GM21528 (cell line): ENCODE data around the gene TCERG1L.
"Not testable (repeated sequence)": the region's sequence is repeated elsewhere in the genome, so short reads cannot be mapped to it uniquely, and the experiment has no call there.

Source experiments
- ATAC-seq: cut with Tn5 transposase; IDR thresholded peaks from one replicate; pipeline ENCODE4 v1.9.1; 2021; ENCODE audit warnings: mild to moderate bottlenecking, moderate library complexity; ENCODE audit not compliant: unreplicated experiment, low FRiP score

Gene TCERG1L

DNA sequence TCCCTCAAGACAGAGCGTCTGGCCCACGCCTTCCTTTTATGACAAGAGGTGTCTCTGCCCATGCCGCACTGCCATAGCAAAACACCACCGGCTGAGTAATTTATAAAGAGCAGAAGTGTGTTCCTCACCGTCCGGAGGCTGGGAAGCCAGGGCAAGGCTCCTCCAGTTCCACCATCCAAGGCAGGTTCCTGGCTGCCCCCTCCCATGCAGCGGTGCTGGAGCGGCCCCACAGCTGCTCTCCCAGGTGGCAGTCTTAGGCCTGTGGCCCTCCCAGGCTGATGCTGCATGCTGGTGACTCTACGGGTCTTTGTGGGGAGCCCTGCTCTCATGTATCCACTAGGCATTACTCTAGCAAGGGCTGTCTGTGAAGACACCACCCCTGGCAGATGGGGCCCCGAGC lies 113.1 kb downstream of the TCERG1L start:
- no peak for ATAC-seq

DNA sequence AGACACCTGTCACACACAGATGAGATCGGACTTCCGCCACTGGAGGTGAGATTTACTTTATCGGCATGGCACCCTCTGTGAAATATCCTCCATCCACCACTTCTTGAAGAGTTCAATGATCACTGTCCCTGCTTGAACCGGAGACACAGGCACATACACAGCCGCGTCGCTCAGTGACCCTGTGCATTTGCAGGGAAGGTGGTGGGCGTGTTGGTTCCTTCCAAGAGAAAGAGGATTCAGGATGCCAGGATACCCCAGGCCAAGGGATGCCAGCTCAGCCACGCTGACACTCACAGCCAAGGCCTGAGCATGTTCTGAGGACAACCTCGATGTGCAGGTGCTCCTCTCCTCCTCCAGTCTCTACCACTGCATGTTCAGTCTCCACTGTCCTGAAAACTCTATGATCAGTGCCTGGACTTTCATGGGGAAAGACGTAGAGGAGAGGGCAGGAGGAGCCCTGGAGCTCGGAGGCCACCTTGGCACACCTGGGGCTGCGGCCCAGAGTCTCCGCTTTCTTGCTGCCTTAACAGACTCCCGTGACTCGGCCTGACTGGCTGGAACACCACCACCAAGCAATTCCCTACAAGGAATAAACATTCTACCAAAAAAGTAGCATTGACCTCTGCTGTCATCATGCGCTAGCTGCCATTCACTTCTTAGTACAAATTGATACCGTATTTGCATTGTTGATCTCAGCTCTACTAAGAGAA lies 115.2 kb downstream of the TCERG1L start:
- ATAC-seq = no peak

DNA sequence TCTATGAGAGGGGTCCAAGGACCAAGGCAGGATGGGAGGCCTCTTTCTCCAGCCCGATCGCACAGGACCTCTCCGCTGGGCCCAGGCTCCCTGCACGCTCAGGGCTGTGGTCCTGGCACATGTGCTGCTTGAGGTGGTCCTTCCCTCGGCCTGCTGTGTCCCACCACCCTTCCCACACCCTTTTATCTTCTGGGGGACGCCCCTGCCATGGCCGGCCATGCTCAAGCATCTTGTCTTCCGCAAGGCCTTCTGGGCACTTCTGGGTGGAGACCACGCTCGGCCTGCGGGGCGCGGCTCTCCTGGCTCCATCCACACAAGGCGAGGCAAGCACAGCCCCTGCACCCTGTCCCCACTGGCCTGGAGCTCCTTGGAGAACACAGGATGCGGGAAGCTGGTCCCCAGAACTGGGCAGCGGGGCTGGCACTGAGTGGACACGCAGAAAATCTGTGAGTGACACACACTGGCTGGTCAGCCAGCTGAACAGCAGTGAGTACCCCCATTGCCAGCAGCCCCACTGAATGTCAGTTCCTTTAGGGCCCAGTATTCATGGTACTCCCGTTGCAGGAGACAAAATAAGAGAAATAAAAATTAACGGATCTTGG lies 115.9 kb downstream of the TCERG1L start:
- no peak for ATAC-seq

DNA sequence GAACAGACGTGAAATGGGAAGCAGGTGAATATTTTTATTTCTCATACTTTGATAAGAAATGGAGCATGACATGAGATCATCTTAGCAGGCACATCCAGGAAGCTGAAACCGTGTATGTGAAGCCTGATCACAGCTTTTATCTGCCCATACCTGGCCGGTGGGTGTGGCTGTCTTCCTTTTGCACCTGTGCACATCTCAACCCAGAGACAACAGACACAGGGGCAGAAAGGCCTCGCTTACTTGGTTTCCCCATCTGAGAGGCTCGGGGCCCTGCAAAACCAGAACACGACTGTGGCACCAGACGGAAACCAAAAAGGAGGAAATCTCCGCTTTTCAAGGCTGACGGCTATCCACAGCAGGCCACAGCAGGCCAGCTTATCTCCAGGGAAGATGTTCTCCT lies 116.4 kb downstream of the TCERG1L start:
- ATAC-seq = no peak

DNA sequence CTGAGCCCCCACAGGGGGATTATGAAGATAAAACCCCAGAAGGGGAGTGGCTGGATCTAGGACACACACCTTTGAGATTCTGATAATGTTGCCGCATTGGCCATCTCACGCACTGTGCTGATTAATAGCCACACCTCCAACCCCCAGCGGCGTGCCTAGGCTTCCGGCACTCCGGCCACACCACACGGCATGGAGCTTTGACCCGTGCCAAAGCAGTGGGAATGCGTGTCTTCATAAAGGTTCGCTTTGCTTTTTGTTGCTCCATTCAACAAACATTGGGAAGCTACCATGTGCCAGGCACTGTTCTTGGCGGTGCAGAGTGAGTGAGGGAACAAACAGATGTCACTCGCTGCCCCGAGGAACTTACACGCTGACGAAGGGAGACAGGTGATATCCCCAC lies 117.6 kb downstream of the TCERG1L start:
- no peak for ATAC-seq

DNA sequence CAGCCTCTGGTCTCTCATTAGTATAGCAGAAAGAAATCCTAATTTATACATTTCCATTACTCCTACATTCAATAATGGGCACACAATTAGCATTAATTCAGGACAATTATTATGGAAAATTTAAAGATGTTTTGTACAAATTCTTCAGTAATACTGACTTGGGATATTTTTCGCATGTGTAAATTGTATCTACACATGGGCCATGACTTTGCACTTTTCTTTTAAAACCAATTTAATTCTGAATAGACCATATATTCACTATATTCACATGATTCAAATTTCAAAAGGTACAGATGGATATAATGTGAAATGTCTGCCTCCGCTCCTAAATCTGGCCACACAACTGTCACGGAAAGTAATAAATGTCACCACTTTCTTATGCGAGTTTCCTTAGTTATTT lies 123.0 kb downstream of the TCERG1L start:
- ATAC-seq = no peak

DNA sequence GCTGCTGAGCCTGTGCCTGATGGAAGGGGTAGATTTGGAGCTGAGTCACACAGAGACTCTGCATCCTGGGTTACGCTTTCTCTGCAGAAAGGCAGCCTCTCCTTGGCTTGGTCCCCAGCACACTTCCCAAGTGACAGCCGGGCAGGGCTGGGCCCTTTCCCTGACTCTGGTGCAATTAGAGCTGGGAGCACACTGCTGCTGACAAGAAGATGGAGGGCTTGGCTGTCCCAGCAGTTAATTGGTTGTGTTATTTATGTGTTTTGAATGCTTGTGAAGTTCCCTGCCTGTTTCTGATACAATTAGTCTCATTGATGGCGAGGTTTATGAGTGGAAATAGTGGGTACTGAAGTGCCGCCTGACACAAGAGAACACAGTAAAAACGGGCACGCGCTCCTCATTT lies 123.6 kb downstream of the TCERG1L start:
- no peak for ATAC-seq

DNA sequence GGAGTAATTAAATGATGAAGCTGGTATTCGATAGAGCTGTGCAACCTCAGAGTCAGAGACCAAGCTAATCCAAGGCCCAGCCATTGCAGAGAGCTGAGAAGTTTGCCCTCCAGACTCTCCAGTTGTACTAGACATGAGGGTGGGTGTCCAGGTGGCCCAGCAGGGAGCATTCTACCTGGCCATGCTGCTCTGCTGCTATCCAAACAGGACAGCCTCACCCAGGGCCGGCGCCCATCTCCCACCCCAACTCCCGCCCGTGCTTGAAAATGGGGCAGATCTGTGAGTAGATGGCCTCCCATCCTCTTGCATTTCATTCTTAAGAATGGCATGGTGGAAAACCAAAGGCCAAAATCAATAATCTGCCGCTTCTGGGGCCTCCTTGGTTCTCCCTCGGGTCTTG lies 124.2 kb downstream of the TCERG1L start:
- no peak for ATAC-seq

DNA sequence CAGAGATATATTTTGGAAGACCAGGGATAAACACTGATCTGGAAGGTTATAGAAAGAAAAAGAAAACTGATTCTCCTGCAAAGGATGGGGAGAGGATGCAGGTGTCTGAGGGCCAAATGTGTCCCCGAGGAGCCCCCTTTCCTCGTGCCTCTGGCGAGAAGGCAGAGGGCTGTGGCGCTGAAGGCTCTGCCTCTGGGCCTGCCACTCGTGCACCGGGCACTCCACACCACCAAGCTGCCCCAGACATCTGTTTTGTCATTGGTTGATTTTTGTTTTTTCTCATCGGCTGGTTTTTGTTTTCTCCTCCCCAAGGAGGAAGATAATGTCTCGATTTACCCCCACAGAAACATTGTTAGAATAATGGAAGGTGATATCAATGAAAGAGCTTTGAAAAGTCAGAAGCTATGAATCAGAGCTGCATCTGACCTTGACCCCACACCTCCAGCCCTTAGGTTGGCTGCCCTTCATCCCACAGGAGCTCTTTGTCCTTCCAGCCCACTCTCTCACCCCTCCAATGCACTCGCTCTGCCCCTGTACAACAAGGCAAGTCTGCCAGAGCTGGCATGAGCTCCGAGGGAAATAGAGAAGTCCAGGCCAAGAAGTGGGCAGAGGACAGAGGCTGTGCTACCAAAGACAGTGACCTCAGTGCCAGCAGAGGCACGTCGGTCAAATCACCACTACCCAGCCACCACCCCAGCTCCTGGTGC lies 124.8 kb downstream of the TCERG1L start:
- ATAC-seq = no peak

DNA sequence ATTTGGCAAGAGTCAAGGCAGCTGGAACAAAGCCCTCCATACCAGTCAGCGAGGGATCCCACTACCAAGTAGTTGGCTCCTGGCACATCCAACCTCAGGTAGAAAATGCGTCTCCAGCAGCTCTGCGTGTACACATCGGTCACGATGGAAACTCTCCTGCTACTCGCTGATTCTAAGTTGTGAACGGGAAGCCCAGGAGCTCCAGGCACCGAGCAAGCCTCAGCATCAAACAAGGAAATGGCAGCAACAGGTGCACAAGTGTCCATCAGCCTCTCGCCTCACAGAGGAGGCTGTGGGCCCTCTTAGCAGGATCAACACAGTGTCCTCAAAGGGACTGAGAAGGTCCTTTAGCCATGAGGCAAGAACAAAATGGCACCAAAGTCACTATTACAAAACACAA lies 127.0 kb downstream of the TCERG1L start:
- ATAC-seq = no peak

DNA sequence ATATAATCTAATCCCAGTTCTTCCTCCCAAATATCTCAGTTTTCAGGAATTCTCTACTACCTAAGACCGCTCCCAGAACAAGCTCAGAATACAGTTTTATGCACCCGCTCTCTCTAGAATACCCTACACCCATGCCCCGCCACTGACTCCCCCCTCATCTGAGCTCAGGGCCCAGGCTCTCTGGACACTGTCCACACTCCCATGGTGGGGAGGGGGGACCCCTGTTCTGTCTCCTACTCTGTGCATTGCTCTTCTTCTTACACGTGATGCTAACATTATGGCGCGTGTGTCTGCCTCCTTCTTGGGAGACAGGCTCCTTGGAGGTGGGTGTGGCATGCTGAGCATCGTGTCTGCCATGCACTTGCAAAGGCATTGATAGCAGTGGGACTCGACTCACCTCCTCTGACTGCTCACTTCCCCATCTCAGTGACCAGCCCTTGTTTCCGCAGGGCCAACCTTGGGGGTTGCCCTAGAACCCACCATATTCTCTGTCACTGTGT lies 127.9 kb downstream of the TCERG1L start:
- no peak for ATAC-seq

DNA sequence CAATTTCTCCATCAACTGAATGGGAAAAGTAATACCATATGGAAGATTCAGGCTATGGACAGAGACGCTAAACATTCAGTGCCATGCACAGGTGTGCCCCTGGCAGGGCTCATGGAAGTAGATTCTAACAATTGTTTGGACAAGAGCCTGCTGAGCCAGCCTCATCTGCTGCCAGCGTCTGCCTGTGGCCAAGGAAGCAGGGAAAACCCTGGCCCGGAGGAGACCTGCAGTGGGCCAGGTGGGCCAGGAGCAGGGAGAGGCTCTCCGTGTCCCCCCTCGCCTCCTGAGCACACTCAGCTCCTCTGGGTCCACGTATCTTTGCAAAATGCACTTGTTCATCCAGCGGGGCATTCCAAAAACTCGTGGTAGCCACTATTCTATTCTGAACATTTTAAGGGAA lies 130.1 kb downstream of the TCERG1L start:
- ATAC-seq = no peak

DNA sequence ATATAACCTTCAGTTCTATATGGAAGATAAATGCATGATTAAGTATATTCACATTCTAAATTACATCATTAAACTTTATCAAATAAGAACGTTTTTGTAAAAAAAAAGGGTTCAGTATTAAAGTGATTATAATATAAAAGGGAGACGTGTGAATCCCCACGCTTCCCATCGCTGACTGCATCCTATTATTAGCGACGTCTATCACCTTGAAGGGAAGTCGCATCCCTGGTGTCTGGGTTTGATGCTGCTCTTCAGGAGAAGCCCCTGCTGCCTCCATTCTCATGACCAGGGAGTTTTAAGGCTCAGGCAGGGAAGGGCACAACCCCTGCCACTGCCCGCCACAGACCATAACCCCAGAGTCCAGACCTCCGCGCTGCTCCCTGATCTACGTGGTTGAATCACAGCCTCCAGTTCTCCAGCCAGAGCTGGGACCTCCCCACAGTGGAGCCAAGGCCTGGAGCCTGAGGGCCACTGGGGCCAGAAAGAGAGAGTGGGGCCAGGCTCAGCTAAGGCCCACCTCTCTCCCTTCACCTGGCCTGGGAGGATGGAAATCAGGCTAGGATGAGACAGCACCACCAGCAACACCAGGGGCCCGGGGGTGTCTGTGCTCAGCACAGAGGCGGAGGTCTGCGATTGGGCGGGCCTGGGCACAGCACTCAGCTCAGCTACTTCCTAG lies 130.6 kb downstream of the TCERG1L start:
- ATAC-seq = no peak

DNA sequence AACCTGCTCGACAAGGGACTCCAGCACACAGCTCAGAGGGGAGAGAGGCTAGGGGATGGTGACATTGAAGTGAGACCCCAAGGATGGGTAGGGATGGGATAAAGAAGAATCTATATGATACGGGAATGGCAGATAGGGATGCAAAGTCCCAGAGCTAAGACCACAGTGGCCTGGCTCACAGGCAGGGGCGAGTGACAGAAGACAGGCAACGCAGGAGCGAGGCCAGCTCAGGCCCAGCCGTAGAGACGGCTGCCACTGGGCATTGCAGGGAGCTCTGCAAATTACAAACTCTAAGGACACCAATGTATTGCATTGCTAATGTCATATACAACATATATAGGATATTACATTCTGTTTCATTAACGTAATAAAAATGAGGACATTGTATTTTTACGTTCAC lies 131.4 kb downstream of the TCERG1L start:
- no peak for ATAC-seq

DNA sequence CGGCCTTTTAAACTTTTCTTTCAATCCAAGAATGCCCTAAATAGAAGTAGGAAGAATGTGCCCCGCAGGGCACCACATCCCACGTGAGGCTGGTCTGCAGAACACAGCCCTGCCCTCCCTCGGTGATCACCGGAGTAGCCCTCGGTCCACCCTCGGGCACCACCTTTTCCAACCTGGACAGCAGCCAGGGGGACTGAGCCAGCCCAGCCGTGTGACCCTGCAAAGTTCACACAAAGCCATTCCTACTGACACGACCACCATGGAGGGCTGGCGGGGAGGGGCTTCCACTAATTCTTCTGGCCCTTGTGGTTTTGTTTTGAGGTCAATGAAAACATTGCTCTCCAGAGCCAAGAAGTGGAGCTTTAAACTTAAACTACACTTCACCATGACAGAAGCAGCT lies 132.2 kb downstream of the TCERG1L start:
- ATAC-seq = no peak

DNA sequence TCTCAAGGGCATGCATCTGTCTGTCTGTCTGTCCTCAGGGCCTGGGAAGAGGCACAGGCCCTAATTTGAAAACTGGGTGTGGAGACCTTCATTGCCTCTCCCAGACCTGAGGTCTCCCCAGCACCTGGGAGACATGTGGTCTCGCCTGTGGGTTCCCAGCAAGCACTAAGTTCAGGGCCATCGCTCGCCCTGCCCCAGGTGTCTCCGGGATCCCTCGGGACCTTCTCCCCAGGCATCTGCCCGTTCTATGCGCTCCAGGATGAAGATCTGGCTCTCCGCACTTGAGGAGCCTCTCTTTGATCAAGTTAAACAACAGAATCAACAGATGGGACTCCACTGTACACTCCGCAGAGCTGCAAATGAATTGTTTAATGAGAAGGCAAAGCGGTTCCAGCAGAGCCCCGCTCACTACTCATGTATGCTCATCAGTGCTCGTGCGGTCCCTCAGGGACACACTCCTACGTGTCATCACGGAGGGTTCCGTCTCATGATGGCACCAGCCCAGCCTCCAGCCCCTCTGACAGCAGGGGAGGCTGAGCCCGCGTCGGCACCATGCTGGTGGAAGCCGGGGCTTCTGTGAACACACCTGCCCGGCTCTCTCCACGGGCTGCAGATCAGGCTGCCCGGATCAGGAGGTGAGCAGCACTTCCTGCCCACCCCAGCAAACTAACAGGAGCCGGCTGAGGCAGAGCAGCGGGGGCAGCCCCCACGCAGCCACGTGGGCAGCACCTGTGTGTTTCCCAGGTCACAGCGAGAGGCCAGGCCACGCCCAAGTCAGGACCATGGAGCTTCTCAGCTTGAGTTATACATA lies 132.8 kb downstream of the TCERG1L start:
- ATAC-seq = no peak

DNA sequence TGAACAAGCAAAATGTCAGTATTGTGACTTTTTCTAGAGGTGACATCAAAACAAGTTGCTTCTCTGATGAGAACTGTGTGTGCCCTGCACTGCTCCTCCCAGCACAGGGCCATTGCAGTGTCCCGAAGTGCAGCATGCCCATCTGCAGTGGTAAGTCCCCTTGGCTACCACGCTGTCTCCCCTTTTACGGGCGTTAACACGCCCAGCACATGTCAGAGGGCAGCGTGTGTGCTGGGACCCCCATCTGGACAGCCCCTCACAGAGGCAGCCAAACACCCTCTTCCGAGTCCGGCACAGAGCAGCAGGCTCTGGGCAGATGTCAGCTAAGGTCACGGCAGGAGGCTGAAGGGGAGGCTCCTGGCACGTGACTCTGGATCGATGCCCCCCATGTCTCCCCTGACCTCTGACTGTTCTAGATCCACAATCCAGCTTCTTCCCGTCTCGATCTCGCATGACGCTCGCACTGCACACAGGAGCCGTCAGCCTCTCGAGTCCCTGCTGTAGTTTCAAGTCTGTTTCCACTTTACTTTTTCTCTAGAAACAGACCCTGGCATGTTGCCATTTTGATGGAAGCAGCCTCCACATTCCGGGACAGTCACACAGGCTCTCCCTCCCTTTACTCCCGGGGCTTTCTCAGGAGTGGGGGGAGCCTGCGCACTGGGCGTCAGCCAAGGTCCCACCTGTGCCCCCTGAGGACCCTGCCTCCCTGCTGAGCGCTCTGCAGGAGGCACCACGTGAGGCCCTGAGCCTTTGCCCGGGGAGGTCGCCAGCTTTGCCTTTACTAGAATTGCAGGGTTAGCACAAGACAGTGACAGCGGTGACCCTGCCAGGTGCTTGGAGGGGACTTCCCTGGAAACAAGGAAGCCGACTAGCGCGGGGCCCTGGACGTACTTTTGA lies 133.8 kb downstream of the TCERG1L start:
- no peak for ATAC-seq

DNA sequence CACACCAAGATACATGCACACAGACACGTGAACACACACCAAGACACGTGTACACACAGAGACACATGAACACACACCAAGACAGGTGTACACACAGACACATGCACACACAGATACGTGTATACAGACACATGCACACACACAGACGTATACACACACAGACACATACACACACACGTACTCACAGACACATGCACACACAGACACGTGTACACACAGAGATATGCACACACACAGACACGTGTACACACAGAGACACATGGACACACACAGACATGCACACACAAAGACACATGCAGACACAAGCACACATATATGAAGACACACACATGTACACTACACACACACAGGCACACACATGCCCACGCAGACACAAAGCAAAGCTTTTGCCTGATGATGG lies 134.6 kb downstream of the TCERG1L start:
- no peak for ATAC-seq

DNA sequence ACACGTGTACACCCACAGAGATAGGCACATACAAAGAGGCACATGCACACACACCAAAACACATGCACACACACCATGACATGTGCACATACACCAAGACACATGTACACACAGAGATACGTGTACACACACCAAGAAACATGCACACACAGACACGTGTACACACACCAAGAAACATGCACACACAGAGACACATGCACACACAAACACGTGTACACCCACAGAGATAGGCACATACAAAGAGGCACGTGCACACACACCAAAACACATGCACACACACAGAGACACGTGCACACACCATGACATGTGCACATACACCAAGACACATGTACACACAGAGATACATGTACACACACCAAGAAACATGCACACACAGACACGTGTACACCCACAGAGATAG lies 135.2 kb downstream of the TCERG1L start:
- ATAC-seq = not testable (repeated sequence)
